Lower leg skin (tissue), 4 donors: Measurements from ENCODE around the gene BRICD5. TPM values are rescaled to one million over a fixed set of nuclear protein-coding genes. Genes with fewer than 3 reads are reported as not detected.
"Not testable (repeated sequence)": the region's sequence is repeated elsewhere in the genome, so short reads cannot be mapped to it uniquely, and the experiment has no call there.

Experiments
- DNase-seq, 2 donors: peaks; one replicate each; pipeline ENCODE4 v3.0.0-alpha.2; 2019; ENCODE audit warnings: low spot score in 2 of 2
- H3K4me3 ChIP-seq: fragments of 200-600 bp; sonication (generic); 2 replicates; pipeline ENCODE4 v1.5.1; 2017; ENCODE audit warnings: mild to moderate bottlenecking, low read depth; ENCODE audit not compliant: poor library complexity, severe bottlenecking
- POLR2A ChIP-seq, 2 donors: fragments of 450-650 bp; IDR thresholded peaks; one replicate each; pipeline ENCODE4 v1.6.1; 2016 to 2017; ENCODE audit warnings: antibody characterized with exemption in 2 of 2, mild to moderate bottlenecking in 1 of 2, moderate library complexity in 1 of 2
- WGBS, 2 donors: methylation state at CpG; one replicate each; pipeline ENCODE4 v1.1.5; 2018; 5-methylcytosine and 5-hydroxymethylcytosine counted together
- intact Hi-C: fragments of 100-400 bp; cut with DNase I; formaldehyde crosslinking; loops from one replicate; pipeline ENCODE4 v1.15.0; 2023; ENCODE audit warnings: low total_unique reads
- total RNA-seq, 4 donors: library from RNA; depleted of rRNA; stranded (reverse); fragments of >200 nt; gene quantifications; one replicate each; pipeline ENCODE4 v1.1.0, GENCODE V29; 2016
- TF ChIP-seq, protein P1 (sequence below), 3 donors: fragments of 450-650 bp; IDR thresholded peaks; one replicate each; pipeline ENCODE4 v1.5.1; 2016; ENCODE audit warnings: antibody characterized with exemption in 3 of 3, mild to moderate bottlenecking in 3 of 3, moderate library complexity in 2 of 3

BRICD5 gene
- total RNA-seq = 1 to 10 TPM; 2.3 to 6.2 (median 2.5) TPM

GRCh38 chr16:2210386-2211365 is at the start of gene BRICD5:
Gene BRICD5 (minus strand): TSS chr16:2210863. CDS start chr16:2210833, 30 bp downstream.
- DNase-seq = no peak
- no peak within 1 kb of the TSS for H3K4me3 ChIP-seq
- 68 to 77% methylated on average over 19 to 23 of the region's 24 CpGs for WGBS, 2 donors
- intact Hi-C loops = no loop called here
- TF ChIP-seq, protein P1, sequence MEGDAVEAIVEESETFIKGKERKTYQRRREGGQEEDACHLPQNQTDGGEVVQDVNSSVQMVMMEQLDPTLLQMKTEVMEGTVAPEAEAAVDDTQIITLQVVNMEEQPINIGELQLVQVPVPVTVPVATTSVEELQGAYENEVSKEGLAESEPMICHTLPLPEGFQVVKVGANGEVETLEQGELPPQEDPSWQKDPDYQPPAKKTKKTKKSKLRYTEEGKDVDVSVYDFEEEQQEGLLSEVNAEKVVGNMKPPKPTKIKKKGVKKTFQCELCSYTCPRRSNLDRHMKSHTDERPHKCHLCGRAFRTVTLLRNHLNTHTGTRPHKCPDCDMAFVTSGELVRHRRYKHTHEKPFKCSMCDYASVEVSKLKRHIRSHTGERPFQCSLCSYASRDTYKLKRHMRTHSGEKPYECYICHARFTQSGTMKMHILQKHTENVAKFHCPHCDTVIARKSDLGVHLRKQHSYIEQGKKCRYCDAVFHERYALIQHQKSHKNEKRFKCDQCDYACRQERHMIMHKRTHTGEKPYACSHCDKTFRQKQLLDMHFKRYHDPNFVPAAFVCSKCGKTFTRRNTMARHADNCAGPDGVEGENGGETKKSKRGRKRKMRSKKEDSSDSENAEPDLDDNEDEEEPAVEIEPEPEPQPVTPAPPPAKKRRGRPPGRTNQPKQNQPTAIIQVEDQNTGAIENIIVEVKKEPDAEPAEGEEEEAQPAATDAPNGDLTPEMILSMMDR (IDR thresholded peaks at IDR 0.05) = no peak

DNA sequence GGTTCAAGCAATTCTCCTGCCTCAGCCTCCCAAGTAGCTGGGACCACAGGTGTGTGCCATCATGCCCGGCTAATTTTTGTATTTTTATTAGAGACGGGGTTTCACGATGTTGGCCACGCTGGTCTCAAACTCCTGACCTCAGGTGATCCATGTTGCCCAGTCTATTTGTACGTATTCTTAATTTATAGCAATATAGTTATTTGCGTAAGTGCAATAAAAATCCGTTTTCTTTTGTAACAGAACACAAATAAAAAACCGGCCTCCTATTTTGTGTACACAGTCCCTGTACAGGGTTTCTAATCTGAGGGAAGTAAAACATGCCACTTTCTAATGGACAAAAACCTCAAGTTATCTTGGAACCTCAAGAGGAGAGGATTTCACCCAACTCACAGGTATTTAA is 49.6 kb upstream of the BRICD5 start:
- no peak for TF ChIP-seq POLR2A (IDR thresholded peaks at IDR 0.05)
- TF ChIP-seq, protein P1 (IDR thresholded peaks at IDR 0.05) = no peak

DNA sequence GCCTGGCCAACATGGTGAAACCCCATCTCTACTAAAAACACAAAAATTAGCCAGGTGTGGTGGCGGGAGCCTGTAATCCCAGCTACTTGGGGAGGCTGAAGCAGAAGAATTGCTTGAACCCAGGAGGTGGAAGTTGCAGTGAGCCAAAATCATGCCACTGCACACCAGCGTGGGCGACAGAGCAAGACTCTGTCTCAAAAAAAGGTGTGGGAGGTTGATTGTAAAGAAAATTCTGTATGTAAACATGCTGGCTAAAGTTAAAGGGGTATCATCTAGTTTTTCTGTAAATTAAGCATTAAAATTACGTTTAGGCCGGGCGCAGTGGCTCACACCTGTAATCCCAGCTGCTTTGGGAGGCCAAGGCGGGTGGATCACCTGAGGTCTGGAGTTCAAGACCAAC is 47.9 kb upstream of the BRICD5 start:
- intact Hi-C loops, H3K4me3 ChIP-seq, DNase-seq: not testable (repeated sequence)
- WGBS, 2 donors = 92 to 98% methylated on average over 7 of the region's 7 CpGs

More for the DNA sequence above, 49.6 kb upstream of the BRICD5 start:
- intact Hi-C loops = no loop called here
- 94 to 97% methylated on average over 8 of the region's 8 CpGs for WGBS, 2 donors
- no peak overlapping the region for H3K4me3 ChIP-seq
- no peak for DNase-seq

DNA sequence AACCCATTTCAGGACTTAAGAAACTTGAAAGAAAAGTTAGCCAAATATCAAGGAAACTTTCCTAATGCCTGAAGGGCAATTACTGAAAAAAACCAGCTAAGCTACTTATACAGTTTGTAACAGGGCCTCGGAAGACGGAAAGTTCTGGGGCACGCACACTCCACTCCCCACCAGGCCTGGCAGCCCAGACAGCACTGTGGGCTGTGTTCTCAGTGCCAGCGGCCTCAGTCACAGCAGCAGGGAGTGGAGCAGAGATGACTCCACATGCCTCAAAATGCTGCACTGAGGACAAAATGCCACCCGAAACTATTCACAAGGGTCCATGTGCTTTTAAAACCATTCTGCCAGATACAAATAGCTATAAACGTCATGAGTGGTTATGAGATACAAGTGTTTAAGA is 47.1 kb upstream of the BRICD5 start:
- intact Hi-C loops = no loop called here
- 84 to 90% methylated on average over 6 of the region's 6 CpGs for WGBS, 2 donors
- DNase-seq = no peak
- H3K4me3 ChIP-seq = no peak overlapping the region
- TF ChIP-seq POLR2A (IDR thresholded peaks at IDR 0.05) = no peak
- TF ChIP-seq, protein P1 (IDR thresholded peaks at IDR 0.05) = no peak

- DNase-seq = no peak
- intact Hi-C loops = no loop called here
- TF ChIP-seq, protein P1 (IDR thresholded peaks at IDR 0.05) = no peak
- TF ChIP-seq POLR2A (IDR thresholded peaks at IDR 0.05) = no peak
- 73 to 80% methylated on average over 12 of the region's 12 CpGs for WGBS, 2 donors
- H3K4me3 ChIP-seq = no peak overlapping the region
These were observed 46.0 kb upstream of the BRICD5 start for GRCh38 chr16:2256531-2257140.

DNA sequence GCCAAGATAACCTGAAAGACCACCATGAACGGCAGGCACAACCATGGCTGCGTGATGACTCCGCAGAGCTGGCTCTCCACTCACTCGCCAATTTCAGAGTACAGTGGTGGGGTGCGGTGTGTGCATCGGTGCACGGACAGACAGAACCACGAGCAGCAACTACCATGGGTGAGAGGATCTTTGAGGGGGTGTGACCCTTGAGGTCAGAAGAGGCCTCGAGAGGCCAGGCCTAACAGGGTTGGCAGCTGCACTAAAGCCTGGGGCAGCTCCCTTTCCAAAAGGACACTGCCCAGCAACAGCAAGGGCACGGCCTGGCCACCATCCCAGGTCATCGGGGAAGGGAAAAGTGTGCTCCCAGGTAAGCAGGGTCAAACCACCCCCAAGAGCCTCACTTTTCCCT is 42.6 kb upstream of the BRICD5 start:
- no peak for DNase-seq
- WGBS, 2 donors = 83% methylated on average over 11 of the region's 11 CpGs
- no peak for TF ChIP-seq POLR2A (IDR thresholded peaks at IDR 0.05)
- TF ChIP-seq, protein P1 (IDR thresholded peaks at IDR 0.05) = no peak
- no peak overlapping the region for H3K4me3 ChIP-seq
- intact Hi-C loops = no loop called here
